Hepatocyte (in vitro differentiated cells): ENCODE results near the gene AP2A1.

ENCODE experiments used
- EZH2 ChIP-seq: fragments of 200-600 bp; sonication (generic); IDR thresholded peaks from 2 replicates; pipeline ENCODE4 v1.6.1; 2016; ENCODE audit warnings: antibody characterized with exemption, mild to moderate bottlenecking, borderline replicate concordance
- EZH2phosphoT487 ChIP-seq: fragments of 200-600 bp; sonication (generic); IDR thresholded peaks from one replicate; pipeline ENCODE4 v1.6.1; 2018; ENCODE audit warnings: antibody characterized with exemption, mild to moderate bottlenecking, low read depth, moderate library complexity; ENCODE audit not compliant: unreplicated experiment, severe bottlenecking
- TF ChIP-seq, protein P1 (sequence below): fragments of 200-600 bp; sonication (generic); IDR thresholded peaks from 2 replicates; pipeline ENCODE4 v1.5.1; 2016; ENCODE audit warnings: antibody characterized with exemption, mild to moderate bottlenecking; ENCODE audit not compliant: poor library complexity

DNA sequence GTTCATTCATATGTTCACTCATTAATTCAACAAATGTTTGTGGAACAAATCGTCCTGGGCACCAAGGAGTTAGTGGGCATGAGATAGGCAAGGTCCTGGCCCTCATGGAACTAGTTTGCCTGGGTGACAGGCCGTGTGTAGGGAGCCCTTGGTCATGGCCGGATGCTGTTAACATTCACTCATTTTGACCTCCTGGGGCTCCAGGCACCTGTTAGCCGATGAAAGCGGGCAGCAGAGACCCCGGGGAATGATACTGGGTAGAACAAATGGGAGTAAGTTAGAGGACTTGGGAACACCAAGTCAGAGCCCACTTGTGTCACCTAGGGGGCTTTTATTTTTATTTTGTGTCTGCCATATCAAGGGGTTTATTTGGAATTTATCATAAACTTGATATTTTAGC lies 57.9 kb downstream of the AP2A1 start:
- TF ChIP-seq, protein P1, sequence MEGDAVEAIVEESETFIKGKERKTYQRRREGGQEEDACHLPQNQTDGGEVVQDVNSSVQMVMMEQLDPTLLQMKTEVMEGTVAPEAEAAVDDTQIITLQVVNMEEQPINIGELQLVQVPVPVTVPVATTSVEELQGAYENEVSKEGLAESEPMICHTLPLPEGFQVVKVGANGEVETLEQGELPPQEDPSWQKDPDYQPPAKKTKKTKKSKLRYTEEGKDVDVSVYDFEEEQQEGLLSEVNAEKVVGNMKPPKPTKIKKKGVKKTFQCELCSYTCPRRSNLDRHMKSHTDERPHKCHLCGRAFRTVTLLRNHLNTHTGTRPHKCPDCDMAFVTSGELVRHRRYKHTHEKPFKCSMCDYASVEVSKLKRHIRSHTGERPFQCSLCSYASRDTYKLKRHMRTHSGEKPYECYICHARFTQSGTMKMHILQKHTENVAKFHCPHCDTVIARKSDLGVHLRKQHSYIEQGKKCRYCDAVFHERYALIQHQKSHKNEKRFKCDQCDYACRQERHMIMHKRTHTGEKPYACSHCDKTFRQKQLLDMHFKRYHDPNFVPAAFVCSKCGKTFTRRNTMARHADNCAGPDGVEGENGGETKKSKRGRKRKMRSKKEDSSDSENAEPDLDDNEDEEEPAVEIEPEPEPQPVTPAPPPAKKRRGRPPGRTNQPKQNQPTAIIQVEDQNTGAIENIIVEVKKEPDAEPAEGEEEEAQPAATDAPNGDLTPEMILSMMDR, result no peak
- no peak for TF ChIP-seq EZH2phosphoT487
- no peak for TF ChIP-seq EZH2
